ENCODE data around the gene ENO1.
A peak's percentile ranks its signal among the peaks of the same experiment; 100 is the strongest.
"Not testable (repeated sequence)": the region's sequence is repeated elsewhere in the genome, so short reads cannot be mapped to it uniquely, and the experiment has no call there.

ENO1 gene

DNA sequence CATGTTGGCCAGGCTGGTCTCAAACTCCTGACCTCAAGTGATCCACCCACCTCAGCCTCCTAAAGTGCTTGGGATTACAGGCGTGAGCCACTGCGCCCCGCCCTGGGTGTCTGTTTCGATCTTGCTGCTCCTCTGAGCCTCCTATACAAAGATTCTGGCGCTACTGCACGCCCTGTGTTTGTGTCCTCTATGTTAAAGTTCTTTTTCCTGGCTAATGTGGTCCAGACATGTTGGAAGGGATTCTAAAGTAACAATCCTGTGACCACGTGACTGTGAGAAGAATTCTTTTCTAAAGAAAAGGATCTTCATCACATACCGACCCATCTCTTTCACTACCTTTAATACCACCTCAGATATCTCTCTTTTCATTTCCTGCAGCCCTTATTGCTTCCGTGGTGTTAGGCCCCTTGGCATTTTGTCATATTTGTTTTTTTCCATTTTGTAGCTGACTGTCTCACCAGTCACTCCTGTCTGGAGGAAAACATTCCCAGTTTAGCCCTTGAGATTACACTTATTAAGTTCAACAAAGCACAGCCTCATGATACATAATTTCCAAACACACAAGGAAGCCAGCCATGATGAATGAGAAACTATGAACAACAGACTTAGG lies 27.2 kb upstream of the ENO1 start:
- H3K4me3 ChIP-seq (ENCODE audit: low read length) = no peak overlapping the region
- no peak for DNase-seq (ENCODE audit: low read depth)
- TF ChIP-seq CTCF (conservative IDR thresholded peaks at IDR 0.05; ENCODE audit: low read depth, low read length) = no peak

DNA sequence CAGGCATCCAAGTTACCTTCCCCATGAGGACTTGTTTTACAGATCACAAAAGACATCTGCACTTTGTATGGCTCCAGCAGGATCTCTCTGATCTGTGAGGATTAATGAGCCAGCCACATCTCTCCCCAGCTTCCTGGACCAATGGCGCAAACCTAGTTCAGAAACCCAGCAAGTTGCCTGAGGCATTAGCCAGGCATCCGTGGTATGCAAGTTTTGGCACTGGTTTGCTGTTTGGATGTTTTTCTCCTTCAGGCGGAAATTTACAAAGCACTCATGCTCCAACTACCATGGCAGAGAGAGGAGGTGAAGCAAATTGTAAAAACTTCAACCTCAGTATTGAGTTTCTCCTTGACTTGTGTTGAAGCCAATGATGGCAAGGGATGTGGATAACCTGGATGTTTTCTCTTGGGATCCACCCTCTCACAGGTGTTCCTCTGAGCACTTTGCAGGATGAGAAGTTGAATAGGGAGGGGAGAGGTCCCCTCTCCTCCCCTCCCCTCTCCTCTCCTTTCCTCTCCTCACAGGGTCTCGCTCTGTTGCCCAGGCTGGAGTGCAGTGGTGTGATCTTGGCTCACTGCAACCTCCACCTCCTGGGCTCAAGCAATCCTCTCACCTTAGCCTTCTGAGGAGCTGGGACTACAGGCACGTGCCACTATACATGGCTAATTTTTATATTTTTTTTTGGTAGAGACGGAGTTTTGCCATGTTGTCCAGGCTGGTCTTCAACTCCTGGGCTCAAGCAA lies 25.6 kb upstream of the ENO1 start:
- no peak overlapping the region for H3K4me3 ChIP-seq (ENCODE audit: low read length)
- no peak for TF ChIP-seq CTCF (conservative IDR thresholded peaks at IDR 0.05; ENCODE audit: low read depth, low read length)
- DNase-seq (ENCODE audit: low read depth) = peak; percentile 97

- no peak overlapping the region for H3K4me3 ChIP-seq (ENCODE audit: low read length)
- TF ChIP-seq CTCF (conservative IDR thresholded peaks at IDR 0.05; ENCODE audit: low read depth, low read length) = no peak
- DNase-seq (ENCODE audit: low read depth) = no peak
Measured at GRCh38 chr1:8903410-8903809, 24.9 kb upstream of the ENO1 start.

GRCh38 chr1:8902765-8903164 lies 24.3 kb upstream of the ENO1 start:
- no peak overlapping the region for H3K4me3 ChIP-seq (ENCODE audit: low read length)
- DNase-seq (ENCODE audit: low read depth) = no peak
- peak; percentile 32 for TF ChIP-seq CTCF (conservative IDR thresholded peaks at IDR 0.05; ENCODE audit: low read depth, low read length)

- H3K4me3 ChIP-seq (ENCODE audit: low read length) = not testable (repeated sequence)
Measured at GRCh38 chr1:8900684-8901083, 22.2 kb upstream of the ENO1 start.

GRCh38 chr1:8899046-8899445 lies 20.6 kb upstream of the ENO1 start:
- no peak for DNase-seq (ENCODE audit: low read depth)

More at GRCh38 chr1:8900684-8901083, 22.2 kb upstream of the ENO1 start:
- not testable (repeated sequence) for DNase-seq (ENCODE audit: low read depth)

GRCh38 chr1:8898418-8898817 lies 19.9 kb upstream of the ENO1 start:
- DNase-seq (ENCODE audit: low read depth); H3K4me3 ChIP-seq (ENCODE audit: low read length): not testable (repeated sequence)

More at GRCh38 chr1:8899046-8899445, 20.6 kb upstream of the ENO1 start:
- H3K4me3 ChIP-seq (ENCODE audit: low read length) = no peak overlapping the region
- TF ChIP-seq CTCF (conservative IDR thresholded peaks at IDR 0.05; ENCODE audit: low read depth, low read length) = no peak

DNA sequence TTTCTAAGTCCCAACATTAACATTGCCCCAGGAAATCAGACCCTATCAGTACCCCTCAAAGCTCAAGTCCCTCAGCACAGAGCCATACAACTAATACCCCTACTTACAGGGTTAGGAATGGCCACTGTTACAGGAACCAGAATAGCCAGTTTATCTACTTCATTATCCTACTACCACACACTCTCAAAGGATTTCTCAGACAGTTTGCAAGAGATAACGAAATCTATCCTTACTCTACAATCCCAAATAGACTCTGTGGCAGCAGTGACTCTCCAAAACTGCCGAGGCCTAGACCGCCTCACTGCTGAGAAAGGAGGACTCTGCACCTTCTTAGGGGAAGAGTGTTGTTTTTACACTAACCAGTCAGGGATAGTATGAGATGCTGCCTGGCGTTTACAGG lies 19.0 kb upstream of the ENO1 start:
- not testable (repeated sequence) for H3K4me3 ChIP-seq (ENCODE audit: low read length); DNase-seq (ENCODE audit: low read depth)

GRCh38 chr1:8896775-8897174 lies 18.3 kb upstream of the ENO1 start:
- DNase-seq (ENCODE audit: low read depth); H3K4me3 ChIP-seq (ENCODE audit: low read length): not testable (repeated sequence)
